ENCODE data around the gene PRDX5.

PRDX5 gene

GRCh38 chr11:64317961-64318765 lies at the start of gene PRDX5:
Gene PRDX5, plus strand, starts transcription at chr11:64318121. Its CDS starts 95 bp downstream, at chr11:64318216.
- peak; percentile 89 to 94 for DNase-seq

- peak in 1 of 2 donors; percentile 35 for DNase-seq
These were observed 48.9 kb upstream of the PRDX5 start for GRCh38 chr11:64268893-64269539.

- DNase-seq, result peak; percentile 97
These were observed 48.2 kb upstream of the PRDX5 start for GRCh38 chr11:64269540-64270220.

- no peak for DNase-seq
These were observed 42.7 kb upstream of the PRDX5 start for GRCh38 chr11:64275031-64275800.

DNA sequence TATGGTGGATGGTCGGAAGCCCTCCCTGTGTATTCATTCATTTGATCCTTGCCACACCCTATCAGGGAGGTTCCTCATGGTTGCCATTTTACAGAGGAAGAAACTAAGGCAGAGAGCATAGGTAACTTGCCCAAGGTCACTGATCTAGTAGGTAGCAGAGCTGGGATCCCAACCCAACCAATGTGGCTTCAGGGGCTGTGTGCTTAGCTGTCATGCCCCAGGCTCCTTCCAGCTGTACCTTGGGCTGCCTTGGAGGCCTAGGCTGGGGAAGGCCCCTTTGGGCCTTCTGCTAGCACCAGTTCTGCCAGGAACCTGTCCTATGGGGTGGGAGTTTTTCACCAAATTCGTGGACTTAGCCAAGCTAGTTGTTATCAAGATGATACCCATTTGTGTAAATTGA lies 42.1 kb upstream of the PRDX5 start:
- DNase-seq, result no peak

GRCh38 chr11:64276653-64277431 lies 41.1 kb upstream of the PRDX5 start:
- DNase-seq, result no peak

GRCh38 chr11:64278576-64279190 lies 39.2 kb upstream of the PRDX5 start:
- no peak for DNase-seq

- no peak for DNase-seq
These were observed 35.8 kb upstream of the PRDX5 start for GRCh38 chr11:64281957-64282770.

DNA sequence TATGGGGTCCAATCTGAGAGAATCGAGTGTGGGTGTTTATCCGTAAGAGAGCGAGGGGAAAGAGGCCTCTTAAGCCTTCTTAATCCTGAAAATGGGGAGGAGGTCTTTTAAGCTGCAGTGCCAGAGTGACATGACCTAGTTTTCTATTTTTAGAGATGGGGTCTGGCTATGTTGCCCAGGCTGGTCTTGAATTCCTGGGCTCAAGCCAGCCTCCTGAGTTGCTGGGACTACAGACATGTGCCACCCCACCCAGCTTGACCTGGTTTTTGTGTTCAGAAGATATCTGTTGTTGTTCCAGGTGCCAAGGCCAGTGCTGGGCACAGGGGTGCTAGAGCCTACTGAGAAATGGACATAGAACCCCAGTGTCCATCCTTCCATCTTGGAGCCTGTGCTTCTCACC lies 34.8 kb upstream of the PRDX5 start:
- DNase-seq, result no peak

GRCh38 chr11:64284048-64284961 lies 33.6 kb upstream of the PRDX5 start, which contains the start of gene BAD:
Gene BAD, minus strand, starts transcription at chr11:64284665. Its CDS starts 297 bp downstream, at chr11:64284368.
- peak; percentile 89 to 90 for DNase-seq

DNA sequence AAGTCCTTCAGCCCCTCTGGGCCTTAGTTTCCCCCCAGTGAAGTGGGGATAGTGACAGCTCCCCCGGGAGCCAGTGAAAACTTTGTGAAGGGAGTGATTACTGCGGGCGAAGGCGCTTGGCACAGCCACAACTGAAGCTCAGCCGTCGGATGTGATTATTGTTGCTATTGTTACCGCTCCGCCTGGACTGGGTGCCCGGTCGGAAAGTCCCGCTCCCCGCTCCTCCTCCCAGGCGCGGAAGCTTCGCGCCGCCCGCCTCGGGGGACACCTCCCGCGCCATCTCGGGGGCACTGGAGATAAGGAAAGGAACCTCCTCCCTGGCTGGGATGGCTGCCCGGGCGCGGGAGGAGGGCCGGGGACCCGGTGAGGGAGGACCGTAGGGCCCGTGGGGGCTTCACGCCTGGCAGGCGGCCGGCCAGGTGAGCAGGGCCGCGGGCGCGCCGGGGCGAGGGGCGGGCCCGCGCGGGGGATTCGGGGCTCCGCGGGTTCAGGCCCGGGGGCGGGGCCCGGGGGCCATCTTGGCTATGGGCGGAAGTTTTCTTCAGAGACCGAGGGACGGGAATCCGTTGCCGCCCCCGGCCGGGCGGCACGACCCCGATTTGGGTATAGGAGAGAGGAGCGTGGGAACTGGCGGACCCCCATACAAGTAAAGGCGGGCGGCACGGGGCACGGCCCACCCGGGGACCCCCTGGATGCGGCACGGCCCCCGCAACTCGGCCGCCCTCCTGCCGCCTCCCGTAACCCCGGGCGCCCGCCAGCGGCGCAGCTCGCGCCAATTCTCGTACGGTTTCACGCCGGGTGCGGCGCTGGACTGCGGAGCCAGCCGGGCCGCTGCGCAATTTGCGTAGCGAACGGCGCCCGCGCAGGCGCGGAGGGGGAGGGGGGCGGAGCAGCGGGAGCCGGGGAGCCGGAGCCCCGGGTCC lies 32.7 kb upstream of the PRDX5 start, which contains the start of gene GPR137:
TSS of gene GPR137 (plus strand) at position 887 of the 923 bp plus-strand sequence. CDS start 677 bp downstream, outside the sequence.
- DNase-seq, result peak; percentile 90 to 91

GRCh38 chr11:64285885-64286800 lies 31.8 kb upstream of the PRDX5 start:
- DNase-seq, result no peak

DNA sequence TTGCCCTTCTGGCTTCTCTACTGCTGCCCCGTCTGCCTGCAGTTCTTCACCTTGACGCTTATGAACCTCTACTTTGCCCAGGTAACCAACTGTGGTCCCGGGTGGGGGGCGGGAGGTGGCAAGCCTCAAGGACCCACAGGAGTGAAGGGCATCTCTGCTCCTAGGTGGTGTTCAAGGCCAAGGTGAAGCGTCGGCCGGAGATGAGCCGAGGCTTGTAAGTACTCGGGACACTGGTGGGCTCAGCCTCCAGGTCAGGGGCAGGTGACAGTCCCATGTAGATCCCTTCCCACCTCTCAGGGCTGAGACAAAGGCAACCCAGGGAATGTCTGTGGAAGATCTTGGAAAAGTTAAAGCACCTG lies 31.1 kb upstream of the PRDX5 start:
- DNase-seq, result no peak

DNA sequence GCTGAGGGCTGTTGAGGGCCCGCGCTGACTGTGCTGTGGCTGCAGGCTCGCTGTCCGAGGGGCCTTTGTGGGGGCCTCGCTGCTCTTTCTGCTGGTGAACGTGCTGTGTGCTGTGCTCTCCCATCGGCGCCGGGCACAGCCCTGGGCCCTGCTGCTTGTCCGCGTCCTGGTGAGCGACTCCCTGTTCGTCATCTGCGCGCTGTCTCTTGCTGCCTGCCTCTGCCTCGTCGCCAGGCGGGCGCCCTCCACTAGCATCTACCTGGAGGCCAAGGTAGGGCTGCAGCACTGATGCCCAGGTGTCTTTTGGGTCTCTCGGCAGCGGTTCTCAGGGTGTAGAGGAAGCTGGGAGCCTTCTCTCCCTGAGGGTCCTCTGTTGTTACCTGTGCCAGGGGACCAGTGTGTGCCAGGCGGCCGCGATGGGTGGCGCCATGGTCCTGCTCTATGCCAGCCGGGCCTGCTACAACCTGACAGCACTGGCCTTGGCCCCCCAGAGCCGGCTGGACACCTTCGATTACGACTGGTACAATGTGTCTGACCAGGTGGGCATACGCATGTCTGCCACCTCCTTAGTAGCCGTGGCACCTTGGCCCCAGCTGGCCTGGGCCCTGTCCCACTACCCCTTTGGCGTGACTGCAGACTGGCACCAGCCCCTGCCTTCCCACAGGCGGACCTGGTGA lies 30.1 kb upstream of the PRDX5 start:
- no peak for DNase-seq

DNA sequence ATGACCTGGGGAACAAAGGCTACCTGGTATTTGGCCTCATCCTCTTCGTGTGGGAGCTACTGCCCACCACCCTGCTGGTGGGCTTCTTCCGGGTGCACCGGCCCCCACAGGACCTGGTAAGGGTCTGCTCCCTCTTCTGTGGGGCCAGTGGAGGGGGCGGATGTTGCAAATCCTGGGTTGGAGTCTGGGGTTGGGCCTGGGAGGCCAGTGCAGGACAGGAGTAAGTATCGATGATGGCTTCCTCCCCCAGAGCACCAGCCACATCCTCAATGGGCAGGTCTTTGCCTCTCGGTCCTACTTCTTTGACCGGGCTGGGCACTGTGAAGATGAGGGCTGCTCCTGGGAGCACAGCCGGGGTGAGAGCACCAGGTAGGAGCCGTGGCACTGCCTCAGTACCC lies 29.6 kb upstream of the PRDX5 start:
- DNase-seq, result no peak

- no peak for DNase-seq
These were observed 28.8 kb upstream of the PRDX5 start for GRCh38 chr11:64289002-64289564.
